Peyer's patch (tissue), 4 donors: ENCODE data around the gene GRWD1.
A peak's percentile ranks its signal among the peaks of the same experiment; 100 is the strongest.

Source experiments
- POLR2A ChIP-seq, 2 donors: fragments of 450-650 bp; IDR thresholded peaks; one replicate each; pipeline ENCODE4 v1.5.1; 2017; ENCODE audit warnings: antibody characterized with exemption in 2 of 2, mild to moderate bottlenecking in 2 of 2, moderate library complexity in 2 of 2
- TF ChIP-seq, protein P1 (sequence below), 6 experiments: fragments of 450-650 bp in 4 of 6; fragments of 200-600 bp in 2 of 6; sonication (generic) in 1 of 6; IDR thresholded peaks; one replicate each; pipeline ENCODE4 v1.5.1; 2017 to 2019; ENCODE audit warnings: antibody characterized with exemption in 6 of 6, mild to moderate bottlenecking in 3 of 6, moderate library complexity in 1 of 6

DNA sequence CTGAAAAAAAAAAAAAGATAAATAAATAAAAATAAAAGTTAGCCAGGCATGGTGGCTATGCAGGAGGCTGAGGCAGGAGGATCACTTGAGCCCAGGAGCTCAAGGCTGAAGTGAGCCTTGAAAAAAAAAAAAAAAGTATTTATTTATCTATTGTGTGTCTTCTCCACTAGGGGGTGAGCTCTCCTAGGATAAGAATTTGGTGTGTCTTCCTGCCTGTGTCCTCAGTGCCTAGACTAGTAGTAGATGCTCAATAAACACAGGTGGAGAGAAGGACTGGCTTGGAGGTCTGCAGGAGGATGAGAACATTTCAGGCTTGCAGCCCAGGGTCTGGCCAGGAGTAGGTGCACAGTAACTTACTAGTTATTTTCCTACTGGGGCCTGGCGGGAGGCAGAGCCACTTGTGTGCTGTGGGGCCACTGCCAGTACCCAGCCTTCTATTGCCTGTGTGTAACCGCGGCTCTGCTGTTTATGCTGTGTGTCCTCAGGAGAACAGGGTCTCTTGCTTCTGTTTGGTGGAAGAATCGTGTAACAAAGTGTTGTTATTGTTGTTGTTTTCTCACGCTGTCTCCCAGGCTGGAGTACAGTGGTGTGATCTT is 60.5 kb downstream of the GRWD1 start:
- TF ChIP-seq, protein P1, sequence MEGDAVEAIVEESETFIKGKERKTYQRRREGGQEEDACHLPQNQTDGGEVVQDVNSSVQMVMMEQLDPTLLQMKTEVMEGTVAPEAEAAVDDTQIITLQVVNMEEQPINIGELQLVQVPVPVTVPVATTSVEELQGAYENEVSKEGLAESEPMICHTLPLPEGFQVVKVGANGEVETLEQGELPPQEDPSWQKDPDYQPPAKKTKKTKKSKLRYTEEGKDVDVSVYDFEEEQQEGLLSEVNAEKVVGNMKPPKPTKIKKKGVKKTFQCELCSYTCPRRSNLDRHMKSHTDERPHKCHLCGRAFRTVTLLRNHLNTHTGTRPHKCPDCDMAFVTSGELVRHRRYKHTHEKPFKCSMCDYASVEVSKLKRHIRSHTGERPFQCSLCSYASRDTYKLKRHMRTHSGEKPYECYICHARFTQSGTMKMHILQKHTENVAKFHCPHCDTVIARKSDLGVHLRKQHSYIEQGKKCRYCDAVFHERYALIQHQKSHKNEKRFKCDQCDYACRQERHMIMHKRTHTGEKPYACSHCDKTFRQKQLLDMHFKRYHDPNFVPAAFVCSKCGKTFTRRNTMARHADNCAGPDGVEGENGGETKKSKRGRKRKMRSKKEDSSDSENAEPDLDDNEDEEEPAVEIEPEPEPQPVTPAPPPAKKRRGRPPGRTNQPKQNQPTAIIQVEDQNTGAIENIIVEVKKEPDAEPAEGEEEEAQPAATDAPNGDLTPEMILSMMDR (IDR thresholded peaks at IDR 0.05): peak in 5 of 6 experiments; percentile 48 to 81 (median 77)
- no peak for TF ChIP-seq POLR2A (IDR thresholded peaks at IDR 0.05)
